WERI-Rb-1 (cell line): ENCODE results near the gene RIC3.

Source experiments
- DNase-seq: peaks from one replicate; pipeline ENCODE4 v3.0.0-alpha.2; 2020
- H3K27ac ChIP-seq: fragments of 250-450 bp; sonication (Bioruptor Pico); 2 replicates; pipeline ENCODE4 v1.5.1; 2020; ENCODE audit warnings: mild to moderate bottlenecking, moderate library complexity
- H3K27me3 ChIP-seq: fragments of 250-450 bp; sonication (Bioruptor Pico); 2 replicates; pipeline ENCODE4 v1.5.1; 2021; ENCODE audit warnings: mild to moderate bottlenecking, low read depth, moderate library complexity; ENCODE audit not compliant: insufficient read depth, severe bottlenecking
- H3K36me3 ChIP-seq: fragments of 250-450 bp; sonication (Bioruptor Pico); 2 replicates; pipeline ENCODE4 v1.5.1; 2020; ENCODE audit warnings: mild to moderate bottlenecking, moderate library complexity
- H3K4me3 ChIP-seq: 2 replicates; pipeline ENCODE4 v1.5.1; 2011; ENCODE audit warnings: low read depth, mild to moderate bottlenecking, control low read depth, low read length
- H3K9me3 ChIP-seq: fragments of 250-450 bp; sonication (Bioruptor Pico); 2 replicates; pipeline ENCODE4 v1.5.1; 2021; ENCODE audit warnings: mild to moderate bottlenecking, moderate library complexity; ENCODE audit not compliant: severe bottlenecking
- TF ChIP-seq, protein P1 (sequence below): IDR thresholded peaks from 2 replicates; pipeline ENCODE4 v1.5.1; 2011; ENCODE audit warnings: low read depth, mild to moderate bottlenecking, control low read depth, inconsistent platforms, low read length

RIC3 gene

DNA sequence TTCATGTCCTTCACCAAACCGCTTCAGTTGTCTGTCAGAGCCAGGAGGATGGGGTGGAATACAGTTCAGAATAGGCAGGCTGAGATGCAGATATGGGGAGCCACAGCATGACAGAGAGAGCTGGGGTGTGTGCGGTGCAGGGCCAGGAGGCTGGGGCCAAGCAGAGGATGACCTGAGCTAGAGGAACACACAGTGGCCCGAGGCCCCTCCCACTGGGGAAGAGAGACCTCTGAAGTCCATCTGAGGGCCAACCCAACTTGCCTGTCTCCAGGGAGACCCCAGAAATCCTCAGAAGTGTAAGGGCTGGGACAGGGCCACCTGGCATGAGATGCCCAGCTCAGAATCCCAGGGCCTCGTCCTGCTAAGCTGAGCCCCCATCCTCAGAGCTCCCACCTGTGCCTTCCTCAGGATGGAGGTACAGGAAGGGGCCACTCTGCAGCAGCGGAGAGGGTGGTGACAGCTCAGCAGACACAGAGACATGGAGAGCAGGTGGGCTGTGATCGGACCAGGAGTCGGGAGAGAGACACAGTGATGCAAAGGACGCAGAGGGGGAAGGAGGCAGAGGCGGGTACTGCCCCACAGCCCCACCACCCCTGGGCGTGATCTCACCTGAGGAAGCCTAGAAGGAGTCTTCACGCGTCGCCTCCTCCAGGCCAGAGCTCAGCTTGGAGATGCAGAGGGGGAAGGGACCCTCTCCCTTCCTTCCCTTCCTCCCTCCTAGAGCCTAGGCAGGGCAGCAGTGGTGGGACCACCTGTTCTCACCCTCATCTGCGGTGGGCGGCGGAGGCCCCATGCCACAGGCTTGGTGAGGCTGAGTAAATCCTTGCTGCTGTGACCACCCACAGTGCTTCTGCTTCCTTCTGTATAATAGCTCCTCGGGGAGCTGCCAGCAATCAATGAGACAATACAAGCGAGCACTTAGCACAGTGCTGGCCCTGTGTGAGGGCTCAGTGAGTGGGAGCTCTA, 96.9 kb downstream of the RIC3 start:
- Histone ChIP-seq H3K27me3 (no peaks in the 10 kb centered on the region), H3K27ac (no peak overlapping the region), H3K9me3 (no peaks in the 10 kb centered on the region), H3K4me3 (no peak overlapping the region), H3K36me3 (no peaks in the 10 kb centered on the region)
- no peak for DNase-seq
- TF ChIP-seq, protein P1, sequence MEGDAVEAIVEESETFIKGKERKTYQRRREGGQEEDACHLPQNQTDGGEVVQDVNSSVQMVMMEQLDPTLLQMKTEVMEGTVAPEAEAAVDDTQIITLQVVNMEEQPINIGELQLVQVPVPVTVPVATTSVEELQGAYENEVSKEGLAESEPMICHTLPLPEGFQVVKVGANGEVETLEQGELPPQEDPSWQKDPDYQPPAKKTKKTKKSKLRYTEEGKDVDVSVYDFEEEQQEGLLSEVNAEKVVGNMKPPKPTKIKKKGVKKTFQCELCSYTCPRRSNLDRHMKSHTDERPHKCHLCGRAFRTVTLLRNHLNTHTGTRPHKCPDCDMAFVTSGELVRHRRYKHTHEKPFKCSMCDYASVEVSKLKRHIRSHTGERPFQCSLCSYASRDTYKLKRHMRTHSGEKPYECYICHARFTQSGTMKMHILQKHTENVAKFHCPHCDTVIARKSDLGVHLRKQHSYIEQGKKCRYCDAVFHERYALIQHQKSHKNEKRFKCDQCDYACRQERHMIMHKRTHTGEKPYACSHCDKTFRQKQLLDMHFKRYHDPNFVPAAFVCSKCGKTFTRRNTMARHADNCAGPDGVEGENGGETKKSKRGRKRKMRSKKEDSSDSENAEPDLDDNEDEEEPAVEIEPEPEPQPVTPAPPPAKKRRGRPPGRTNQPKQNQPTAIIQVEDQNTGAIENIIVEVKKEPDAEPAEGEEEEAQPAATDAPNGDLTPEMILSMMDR = no peak

DNA sequence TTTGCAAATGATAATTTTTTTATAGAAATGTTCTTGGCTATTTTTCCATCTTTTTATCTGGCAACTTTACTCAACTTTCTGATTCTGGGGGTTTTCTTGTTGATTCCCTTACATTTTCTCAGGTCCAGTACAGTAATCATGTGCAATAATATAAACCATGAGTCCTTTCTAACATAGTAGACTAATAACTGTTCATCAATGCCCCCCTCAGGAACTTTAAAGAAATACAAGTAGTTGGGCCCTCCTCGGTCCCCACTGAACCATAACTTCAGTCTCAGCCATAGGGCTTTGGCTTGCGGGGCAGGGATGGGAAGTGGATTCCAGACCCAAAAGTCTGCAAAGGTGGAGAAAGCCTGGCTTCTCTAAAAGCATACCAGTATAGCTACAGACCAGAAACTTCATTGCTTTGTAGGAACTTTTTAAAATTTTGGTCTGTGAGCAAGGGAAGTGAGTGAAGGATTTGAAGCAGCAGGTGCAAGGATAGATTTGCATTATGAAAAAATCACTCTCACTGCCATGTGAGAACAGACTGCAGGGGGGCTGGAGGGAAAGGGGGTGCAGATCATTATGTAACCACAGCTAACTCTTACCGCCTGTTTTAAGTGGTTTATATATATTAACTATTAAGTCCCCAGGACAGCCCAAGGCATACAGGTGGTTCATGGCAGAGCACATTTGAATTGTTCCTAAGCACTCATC, 98.3 kb downstream of the RIC3 start:
- Histone ChIP-seq H3K4me3 (no peak overlapping the region), H3K27me3 (no peaks in the 10 kb centered on the region), H3K27ac (no peak overlapping the region), H3K9me3 (no peaks in the 10 kb centered on the region), H3K36me3 (no peaks in the 10 kb centered on the region)
- TF ChIP-seq, protein P1 = 0 out of 2 replicates have a peak, but pooled peaks have one; percentile 10
- DNase-seq = no peak

DNA sequence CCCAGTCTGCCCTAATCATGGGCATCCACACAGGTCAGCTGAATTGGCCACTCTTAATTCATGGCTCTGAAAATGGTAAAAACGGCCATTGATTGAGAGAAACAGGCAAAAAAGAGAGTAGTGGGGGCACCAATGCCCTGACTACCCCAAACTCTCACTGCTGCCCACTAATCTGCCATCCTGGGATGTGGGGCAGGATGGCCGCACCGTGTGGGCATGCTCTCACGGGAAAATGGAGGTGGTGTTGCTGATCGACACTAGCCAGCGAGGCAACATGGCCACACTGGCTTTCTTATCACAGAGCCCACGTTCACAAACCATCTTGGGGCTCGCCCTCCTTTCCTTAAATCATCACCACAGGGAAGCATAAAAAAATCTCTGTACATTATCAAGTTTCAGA, 99.1 kb downstream of the RIC3 start:
- no peak for DNase-seq
- no peak overlapping the region for H3K27ac ChIP-seq
- H3K9me3 ChIP-seq = no peaks in the 10 kb centered on the region
- no peaks in the 10 kb centered on the region for H3K36me3 ChIP-seq
- H3K4me3 ChIP-seq = no peak overlapping the region
- TF ChIP-seq, protein P1 = no peak
- H3K27me3 ChIP-seq = no peaks in the 10 kb centered on the region

DNA sequence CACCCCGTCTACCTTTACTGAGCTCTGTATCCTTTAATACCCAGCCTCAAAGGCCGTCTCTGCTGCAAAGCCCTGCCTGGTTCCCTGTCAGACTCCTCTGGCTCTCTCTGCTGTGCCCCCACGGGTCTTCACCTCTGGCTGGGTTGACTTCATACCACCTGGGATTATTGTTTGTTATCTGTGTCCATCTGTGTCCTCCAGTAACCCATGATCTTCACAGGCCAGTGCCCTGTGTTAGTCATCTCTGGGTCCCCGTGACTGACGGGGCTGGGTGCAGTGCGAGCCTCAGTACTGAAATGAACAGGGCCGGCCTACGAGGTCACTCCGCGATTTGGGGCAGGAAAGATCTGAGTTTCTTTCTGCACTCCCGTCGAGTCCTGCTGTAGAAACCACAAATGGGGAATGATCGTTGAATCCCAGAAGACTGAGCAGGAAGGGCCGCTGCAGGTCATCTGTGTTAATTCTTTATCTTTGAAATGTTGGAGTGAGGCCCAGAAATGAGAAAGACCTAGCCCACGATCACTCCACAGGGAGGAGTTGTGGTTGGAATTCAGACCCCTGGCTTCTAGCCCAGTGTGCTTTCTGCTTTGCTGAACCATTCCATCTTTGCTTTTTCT, 100.1 kb downstream of the RIC3 start:
- no peak overlapping the region for H3K4me3 ChIP-seq
- H3K27ac ChIP-seq = peak overlapping the region; percentile 49
- H3K36me3 ChIP-seq = no peaks in the 10 kb centered on the region
- H3K9me3 ChIP-seq = no peaks in the 10 kb centered on the region
- H3K27me3 ChIP-seq = no peaks in the 10 kb centered on the region
- peak; percentile 54 for DNase-seq
- TF ChIP-seq, protein P1 = no peak

DNA sequence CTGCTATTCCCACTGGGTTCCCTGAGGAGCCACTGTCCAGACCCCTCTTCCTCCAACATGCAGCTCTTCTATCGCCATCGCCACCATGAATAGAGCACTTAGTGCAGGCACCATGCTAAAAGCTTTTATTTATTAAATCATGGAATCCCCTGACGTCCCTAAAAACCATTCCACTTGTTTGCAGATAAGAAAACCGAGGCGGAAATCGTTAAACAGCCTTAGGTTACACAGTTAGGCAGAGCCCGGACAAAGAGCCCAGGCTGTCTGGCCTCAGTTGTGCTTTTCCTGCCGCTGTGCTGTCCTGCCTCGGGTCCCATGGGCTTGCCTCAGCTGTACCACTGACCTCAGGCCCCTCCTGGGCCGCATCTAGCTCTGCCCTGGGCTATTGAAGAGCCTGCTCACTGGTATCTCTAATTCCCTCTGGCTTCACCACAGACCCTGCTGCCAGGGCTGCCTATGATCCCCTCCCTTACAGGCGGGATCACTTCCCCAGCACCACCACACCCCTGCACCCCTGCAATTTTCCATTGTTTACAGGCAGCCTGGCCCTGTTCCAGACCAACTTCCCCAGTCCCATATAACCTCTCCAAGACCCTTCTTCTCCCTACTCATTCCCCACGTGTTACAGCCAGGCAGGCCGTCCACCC, 100.8 kb downstream of the RIC3 start:
- no peak for DNase-seq
- Histone ChIP-seq H3K36me3 (no peaks in the 10 kb centered on the region), H3K9me3 (no peaks in the 10 kb centered on the region), H3K27me3 (no peaks in the 10 kb centered on the region), H3K27ac (peak overlapping the region; percentile 49), H3K4me3 (no peak overlapping the region)
- TF ChIP-seq, protein P1 = no peak
